Liver (tissue), 9 donors: ENCODE results near the gene ABCA4. TPM values are rescaled to one million over a fixed set of nuclear protein-coding genes. Genes with fewer than 3 reads are reported as not detected.

ENCODE experiments used
- DNase-seq: peaks from one replicate; pipeline ENCODE4 v3.0.0-alpha.2; 2017; ENCODE audit warnings: low spot score
- H3K27ac ChIP-seq, 2 donors: one replicate each; pipeline ENCODE4 v1.7.0; 2013; ENCODE audit warnings: inconsistent platforms in 2 of 2, low read length in 2 of 2, control low read depth in 1 of 2, low read depth in 1 of 2, mild to moderate bottlenecking in 1 of 2
- H3K27me3 ChIP-seq, 4 donors: one replicate each; pipeline versions ENCODE4 v1.6.1 to v1.7.0; 2013; ENCODE audit warnings: low read length in 3 of 4, inconsistent platforms in 1 of 4, mild to moderate bottlenecking in 1 of 4, moderate library complexity in 1 of 4; ENCODE audit not compliant: control insufficient read depth in 4 of 4, insufficient read depth in 4 of 4
- H3K36me3 ChIP-seq, 4 donors: one replicate each; pipeline versions ENCODE4 v1.6.1 to v1.7.0; 2013; ENCODE audit warnings: low read length in 3 of 4, mild to moderate bottlenecking in 3 of 4, low read depth in 1 of 4, moderate library complexity in 1 of 4; ENCODE audit not compliant: control insufficient read depth in 4 of 4, insufficient read depth in 3 of 4
- H3K4me1 ChIP-seq, 4 donors: one replicate each; pipeline versions ENCODE4 v1.6.1 to v1.7.0; 2013; ENCODE audit warnings: low read length in 3 of 4, mild to moderate bottlenecking in 3 of 4, moderate library complexity in 1 of 4; ENCODE audit not compliant: control insufficient read depth in 4 of 4, insufficient read depth in 4 of 4
- H3K4me3 ChIP-seq, 3 donors: one replicate each; pipeline versions ENCODE4 v1.6.1 to v1.7.0; 2013; ENCODE audit warnings: low read length in 3 of 3, control low read depth in 1 of 3, low read depth in 1 of 3, mild to moderate bottlenecking in 1 of 3
- H3K9ac ChIP-seq, 2 donors: one replicate each; pipeline ENCODE4 v1.7.0; 2013; ENCODE audit warnings: low read length in 2 of 2, mild to moderate bottlenecking in 2 of 2, moderate library complexity in 2 of 2, control low read depth in 1 of 2, low read depth in 1 of 2
- H3K9me3 ChIP-seq, 4 donors: one replicate each; pipeline versions ENCODE4 v1.6.1 to v1.7.0; 2013; ENCODE audit warnings: low read length in 3 of 4; ENCODE audit not compliant: control insufficient read depth in 4 of 4
- CTCF ChIP-seq: fragments of 150-350 bp; IDR thresholded peaks from 2 replicates; pipeline ENCODE4 v1.5.1; 2017; ENCODE audit warnings: improper control_type of control experiment, low read depth, low read length; ENCODE audit not compliant: missing input control
- FOXA1 ChIP-seq: IDR thresholded peaks from 2 replicates; pipeline ENCODE4 v1.6.1; 2016; ENCODE audit warnings: antibody characterized with exemption
- FOXA2 ChIP-seq: IDR thresholded peaks from 2 replicates; pipeline ENCODE4 v1.6.1; 2016; ENCODE audit warnings: antibody characterized with exemption
- GABPA ChIP-seq, 2 donors: IDR thresholded peaks in 1 of 2; conservative IDR thresholded peaks in 1 of 2; 2 replicates each; pipeline ENCODE4 v1.6.1; 2016; ENCODE audit warnings: antibody characterized with exemption in 2 of 2, mild to moderate bottlenecking in 1 of 2, moderate library complexity in 1 of 2
- HNF4A ChIP-seq, 2 donors: conservative IDR thresholded peaks; 2 replicates each; pipeline ENCODE4 v1.6.1; 2016; ENCODE audit warnings: antibody characterized with exemption in 2 of 2, mild to moderate bottlenecking in 2 of 2
- HNF4G ChIP-seq: IDR thresholded peaks from 2 replicates; pipeline ENCODE4 v1.6.1; 2016; ENCODE audit warnings: antibody characterized with exemption
- JUND ChIP-seq, 2 donors: IDR thresholded peaks; 2 replicates each; pipeline ENCODE4 v1.6.1; 2016; ENCODE audit warnings: antibody characterized with exemption in 2 of 2
- MAX ChIP-seq: IDR thresholded peaks from 2 replicates; pipeline ENCODE4 v1.6.1; 2016; ENCODE audit warnings: antibody characterized with exemption
- NR2F2 ChIP-seq: IDR thresholded peaks from 2 replicates; pipeline ENCODE4 v1.6.1; 2016; ENCODE audit warnings: antibody characterized with exemption
- RAD21 ChIP-seq, 2 donors: IDR thresholded peaks; 2 replicates each; pipeline ENCODE4 v1.6.1; 2016; ENCODE audit warnings: antibody characterized with exemption in 2 of 2, mild to moderate bottlenecking in 2 of 2
- REST ChIP-seq: IDR thresholded peaks from 2 replicates; pipeline ENCODE4 v1.6.1; 2016; ENCODE audit warnings: antibody characterized with exemption, mild to moderate bottlenecking
- RXRA ChIP-seq, 2 donors: IDR thresholded peaks; 2 replicates each; pipeline ENCODE4 v1.6.1; 2017 to 2018; ENCODE audit warnings: antibody characterized with exemption in 2 of 2, mild to moderate bottlenecking in 1 of 2
- SP1 ChIP-seq: IDR thresholded peaks from 2 replicates; pipeline ENCODE4 v1.6.1; 2018; ENCODE audit warnings: antibody characterized with exemption, mild to moderate bottlenecking
- TAF1 ChIP-seq: conservative IDR thresholded peaks from 2 replicates; pipeline ENCODE4 v1.6.1; 2016; ENCODE audit warnings: antibody characterized with exemption, mild to moderate bottlenecking
- YY1 ChIP-seq: IDR thresholded peaks from 2 replicates; pipeline ENCODE4 v1.6.1; 2016; ENCODE audit warnings: antibody characterized with exemption, mild to moderate bottlenecking
- ZBTB33 ChIP-seq: IDR thresholded peaks from 2 replicates; pipeline ENCODE4 v1.6.1; 2016; ENCODE audit warnings: antibody characterized with exemption
- WGBS: extraction: QIAGEN DNeasy Blood & Tissue Kit; methylation state at CpG from one replicate; pipeline ENCODE4 v1.1.7; 2013; 5-methylcytosine and 5-hydroxymethylcytosine counted together
- polyA plus RNA-seq, 2 donors: library from polyadenylated mRNA; stranded (reverse) in 1 of 2; unstranded in 1 of 2; fragments of 200-250 nt in 1 of 2; fragments of >200 nt in 1 of 2; fragmentation: Nextera tagmentation in 1 of 2; extraction: Ambion mirVana in 1 of 2; gene quantifications; one replicate each; pipeline versions ENCODE4 v1.2.1 to v1.2.3, GENCODE V29; 2013 to 2015
- total RNA-seq, 2 donors: library from RNA; depleted of rRNA; stranded (reverse); fragments of >200 nt; gene quantifications; one replicate each; pipeline ENCODE4 v1.2.3, GENCODE V29; 2014
- donor health status: healthy.
- donor health status: healthy.
- donor health status: healthy.
- donor health status: healthy.
- donor health status: healthy.

The ABCA4 gene
- total and polyA plus RNA-seq, 4 donors: 0.19 to 1.5 (median 0.38) TPM

- Histone ChIP-seq H3K36me3 (no peaks in the 10 kb centered on the region), H3K4me1 (peaks cover 6 to 14% (median 11%) of the 10 kb centered on the region in 4 donors), H3K9ac (no peak overlapping the region), H3K27ac (peak overlapping the region; percentile 15 to 32), H3K27me3 (no peaks in the 10 kb centered on the region), H3K4me3 (no peak overlapping the region), H3K9me3 (no peaks in the 10 kb centered on the region)
- WGBS: 12% methylated on average over 5 of the region's 5 CpGs
- DNase-seq: peak; percentile 70
- TF ChIP-seq JUND (IDR thresholded peaks at IDR 0.05) (peak in 1 of 2 donors; percentile 0), CTCF (peak; percentile 92), HNF4A (conservative IDR thresholded peaks at IDR 0.05) (peak; percentile 40 to 72), RAD21 (IDR thresholded peaks at IDR 0.05) (peak; percentile 99), YY1 (peak; percentile 62), FOXA2 (peak; percentile 5), RXRA (IDR thresholded peaks at IDR 0.05) (peak; percentile 5 to 27), NR2F2 (no peak), FOXA1 (no peak), SP1 (peak; percentile 55), TAF1 (no peak), REST (peak; percentile 44)
These were observed 59.2 kb downstream of the ABCA4 start for GRCh38 chr1:94061513-94062443.

- no peak overlapping the region for H3K27ac ChIP-seq
- no peaks in the 10 kb centered on the region for H3K27me3 ChIP-seq
- no peak for DNase-seq
- H3K4me3 ChIP-seq: no peak overlapping the region
- WGBS: 73% methylated on average over 2 of the region's 2 CpGs
- peaks cover 6 to 14% (median 11%) of the 10 kb centered on the region in 4 donors for H3K4me1 ChIP-seq
- H3K9me3 ChIP-seq: no peaks in the 10 kb centered on the region
- TF ChIP-seq MAX (no peak), ZBTB33 (no peak), NR2F2 (no peak), HNF4G (no peak), TAF1 (no peak), FOXA1 (no peak), HNF4A (conservative IDR thresholded peaks at IDR 0.05) (no peak), GABPA (IDR thresholded peaks at IDR 0.05 in 1 of 2, conservative IDR thresholded peaks at IDR 0.05 in 1 of 2) (no peak), JUND (IDR thresholded peaks at IDR 0.05) (no peak), YY1 (no peak), RXRA (IDR thresholded peaks at IDR 0.05) (no peak), FOXA2 (no peak)
- no peaks in the 10 kb centered on the region for H3K36me3 ChIP-seq
- no peak overlapping the region for H3K9ac ChIP-seq
These were observed 60.2 kb downstream of the ABCA4 start for GRCh38 chr1:94060720-94061119.
